A673 (cell line): ENCODE data around the gene SYT7.

ENCODE experiments used
- CTCF ChIP-seq: fragments of 300-800, 200-600 bp; sonication (generic); conservative IDR thresholded peaks from 2 replicates; pipeline ENCODE4 v1.5.1; 2017; ENCODE audit warnings: low read depth, mild to moderate bottlenecking, antibody characterized with exemption, low read length, moderate library complexity, mixed read lengths
- EZH2 ChIP-seq: fragments of 200-600 bp; sonication (generic); IDR thresholded peaks from 2 replicates; pipeline ENCODE4 v1.6.1; 2017; ENCODE audit warnings: borderline replicate concordance, low read depth, mild to moderate bottlenecking, mixed read lengths, antibody characterized with exemption, low read length; ENCODE audit not compliant: poor library complexity, severe bottlenecking

DNA sequence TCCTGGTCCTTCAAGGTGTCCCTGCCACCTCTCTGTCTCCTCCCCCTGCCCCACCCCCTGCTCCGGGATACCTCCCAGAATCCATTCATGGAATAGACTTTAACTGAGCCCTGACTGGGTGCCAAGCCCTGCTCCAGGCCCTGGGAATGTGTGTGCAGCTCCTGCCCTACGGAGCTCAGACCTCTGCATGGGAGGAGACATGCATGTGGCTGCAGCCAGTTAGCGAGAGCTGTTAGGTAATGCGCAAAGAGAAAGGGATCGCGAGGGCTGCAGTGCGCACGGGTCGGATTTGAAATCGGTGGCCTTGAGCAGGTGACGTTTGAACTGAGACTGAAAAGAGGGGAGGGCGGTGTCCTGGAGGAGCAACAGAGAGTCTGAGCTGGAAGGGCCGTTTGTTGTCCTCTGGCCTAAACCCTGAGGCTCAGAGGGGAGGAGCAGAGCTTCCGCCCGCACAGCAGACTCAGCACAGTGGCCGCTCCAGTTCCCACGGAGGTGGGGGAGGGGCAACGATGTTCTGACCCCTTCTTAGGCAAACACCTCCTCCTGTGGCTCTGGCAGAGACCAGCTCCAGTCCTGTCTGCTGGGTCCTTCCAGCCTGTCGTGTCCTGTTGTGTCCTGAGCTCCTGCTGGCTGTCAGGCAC is 92.1 kb downstream of the SYT7 start:
- TF ChIP-seq CTCF (no peak), EZH2 (no peak)
